Ovary (tissue), 9 donors: ENCODE results near the gene TOP3A. TPM values are rescaled to one million over a fixed set of nuclear protein-coding genes. Genes with fewer than 3 reads are reported as not detected.
A peak's percentile ranks its signal among the peaks of the same experiment; 100 is the strongest.

ENCODE experiments used
- DNase-seq, 5 donors: peaks; one replicate each; pipeline ENCODE4 v3.0.0-alpha.2; 2019 to 2020
- H3K27ac ChIP-seq, 2 donors: fragments of 200-600 bp; one replicate each; pipeline versions ENCODE4 v1.5.1 to v1.8.0; 2019 to 2022
- H3K27me3 ChIP-seq: fragments of 200-600 bp; one replicate; pipeline ENCODE4 v1.8.0; 2022
- H3K36me3 ChIP-seq: fragments of 200-600 bp; sonication (generic); one replicate; pipeline ENCODE4 v1.5.1; 2019
- H3K4me1 ChIP-seq: one replicate; pipeline ENCODE4 v1.8.1; 2013; ENCODE audit warnings: mild to moderate bottlenecking, moderate library complexity; ENCODE audit not compliant: insufficient read depth
- H3K4me3 ChIP-seq: fragments of 200-600 bp; sonication (generic); one replicate; pipeline ENCODE4 v1.5.1; 2017
- H3K9me3 ChIP-seq, 2 donors: fragments of 200-600 bp in 1 of 2; sonication (generic) in 1 of 2; one replicate each; pipeline versions ENCODE4 v1.5.1 to v1.8.1; 2013 to 2019; ENCODE audit warnings: mild to moderate bottlenecking in 1 of 2, moderate library complexity in 1 of 2
- CTCF ChIP-seq, 3 donors: fragments of 450-650 bp in 2 of 3; fragments of 200-600 bp in 1 of 3; IDR thresholded peaks; one replicate each; pipeline versions ENCODE4 v1.5.1 to v1.8.0; 2016 to 2022; ENCODE audit warnings: antibody characterized with exemption in 3 of 3, mild to moderate bottlenecking in 1 of 3
- EP300 ChIP-seq: sonication (generic); formaldehyde crosslinking; IDR thresholded peaks from one replicate; pipeline ENCODE4 v1.6.1; 2017; ENCODE audit warnings: antibody characterized with exemption
- POLR2A ChIP-seq: fragments of 450-650 bp; IDR thresholded peaks from one replicate; pipeline ENCODE4 v1.6.1; 2017; ENCODE audit warnings: antibody characterized with exemption, mild to moderate bottlenecking, moderate library complexity
- WGBS, 3 donors: extraction: QIAGEN DNeasy Blood & Tissue Kit in 1 of 3; methylation state at CpG; one replicate each; pipeline versions ENCODE4 v1.1.5 to v1.1.7; 2013 to 2017; 5-methylcytosine and 5-hydroxymethylcytosine counted together
- intact Hi-C, 4 donors: fragments of 100-400 bp; cut with DNase I; formaldehyde crosslinking; loops; one replicate each; pipeline versions ENCODE4 v1.11.0 to v1.15.1; 2022 to 2023
- polyA plus RNA-seq, 2 donors: library from polyadenylated mRNA; stranded (reverse); fragments of 200-250 nt in 1 of 2; fragments of 350-450 nt in 1 of 2; fragmentation: Illumina TruSeq in 1 of 2; extraction: RNeasy Lipid Tissue Mini Kit (QIAGEN cat#74804) in 1 of 2; gene quantifications; one replicate each; pipeline ENCODE4 v1.2.3, GENCODE V29; 2013 to 2014
- total RNA-seq, 7 donors: library from RNA; depleted of rRNA in 2 of 7; stranded (reverse); fragments of >200 nt in 2 of 7; fragmentation: NEBNext Ultra II Directional in 3 of 7; extraction: Animal tissue kit (Norgen Biotek cat#: 25700) in 3 of 7; gene quantifications; one replicate each; pipeline versions ENCODE4 v1.1.0 to v1.2.4, GENCODE V29; 2016 to 2023
- donor health status: DM: no; HTN: no; CAD: no; lungs with moderate emphysema.
- donor health status: DM: no; HTN: no; CAD: no.
- donor health status: Bipolar disorder and iron deficiency.
- donor health status: DM: yes; HTN: yes; CAD: no.
- donor health status: DM: no; HTN: no; CAD: no.
- donor health status: DM: yes; HTN: yes; CAD: no.

The TOP3A gene
- total and polyA plus RNA-seq, 9 donors = 12.6 to 35.7 (median 21.3) TPM

- H3K27ac ChIP-seq = no peak overlapping the region
- 92 to 98% (median 93%) methylated on average over 5 of the region's 5 CpGs for WGBS, 3 donors
- TF ChIP-seq CTCF (IDR thresholded peaks at IDR 0.05) (no peak), EP300 (no peak), POLR2A (no peak)
- H3K9me3 ChIP-seq = no peaks in the 10 kb centered on the region
- H3K27me3 ChIP-seq = no peaks in the 10 kb centered on the region
- intact Hi-C loops = loop anchor here in 1 of 4 donors (5.0 to 10.0 kb wide), 2 partner anchors 40 to 73 kb away; no protein-coding TSS in a partner anchor
- DNase-seq = no peak
- no peaks in the 10 kb centered on the region for H3K36me3 ChIP-seq
- peaks cover 3% of the 10 kb centered on the region for H3K4me1 ChIP-seq
- H3K4me3 ChIP-seq = no peak overlapping the region
These were observed 87.2 kb downstream of the TOP3A start for GRCh38 chr17:18227635-18228034.

DNA sequence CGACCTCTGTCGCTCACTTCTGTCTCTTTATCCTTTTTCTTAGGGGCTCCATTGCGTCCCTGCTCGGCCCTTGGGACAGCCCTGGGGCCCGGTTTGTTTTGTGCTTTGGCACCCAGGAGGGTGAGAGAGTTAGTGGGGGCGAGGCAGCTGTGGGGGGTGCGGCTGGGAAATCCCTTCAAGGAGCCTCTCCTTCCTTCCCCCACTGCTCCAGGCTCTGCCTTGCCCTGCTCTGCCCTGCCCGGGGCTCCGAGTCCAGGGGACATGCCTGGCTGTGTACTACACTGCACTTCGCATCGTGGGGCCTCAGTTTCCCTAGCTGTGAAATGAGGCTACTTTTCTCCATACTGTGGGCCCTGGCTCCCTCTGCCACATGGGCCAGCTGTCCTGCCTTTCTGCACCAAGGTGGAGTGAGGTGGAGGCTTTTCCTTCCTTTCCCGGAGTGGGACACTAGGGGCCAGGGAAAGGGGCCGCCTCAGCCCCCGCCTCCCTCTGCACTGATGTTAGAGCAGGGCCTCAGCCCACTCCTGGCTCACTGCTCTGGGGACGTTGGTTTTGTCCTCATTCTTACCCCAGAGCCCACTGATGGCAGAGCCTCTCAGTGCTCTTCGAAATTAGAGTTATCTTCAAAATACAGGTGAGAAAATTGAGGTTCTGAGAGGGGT is 88.4 kb downstream of the TOP3A start:
- intact Hi-C loops = loop anchor here in 1 of 4 donors (5.0 to 10.0 kb wide), 2 partner anchors 39 to 72 kb away; no protein-coding TSS in a partner anchor
- TF ChIP-seq EP300 = no peak
- no peak for TF ChIP-seq CTCF (IDR thresholded peaks at IDR 0.05)
- TF ChIP-seq POLR2A = no peak

GRCh38 chr17:18225642-18226283 is 89.0 kb downstream of the TOP3A start:
- peak in 1 of 5 donors; percentile 41 for DNase-seq

More for the DNA sequence above, 88.4 kb downstream of the TOP3A start:
- no peaks in the 10 kb centered on the region for H3K9me3 ChIP-seq
- no peaks in the 10 kb centered on the region for H3K27me3 ChIP-seq
- no peak overlapping the region for H3K27ac ChIP-seq
- peak overlapping the region; percentile 60 for H3K4me3 ChIP-seq
- H3K36me3 ChIP-seq = no peaks in the 10 kb centered on the region
- peak in 1 of 5 donors; percentile 47 for DNase-seq
- 15 to 20% (median 19%) methylated on average over 16 of the region's 16 CpGs for WGBS, 3 donors
- H3K4me1 ChIP-seq = peaks cover 3% of the 10 kb centered on the region

More at GRCh38 chr17:18225642-18226283, 89.0 kb downstream of the TOP3A start:
- no peaks in the 10 kb centered on the region for H3K9me3 ChIP-seq
- H3K27me3 ChIP-seq = no peaks in the 10 kb centered on the region
- H3K4me3 ChIP-seq = peak overlapping the region; percentile 60
- WGBS, 3 donors = 1% methylated on average over 16 to 57 of the region's 57 CpGs
- TF ChIP-seq POLR2A = no peak
- no peak for TF ChIP-seq EP300
- no peak for TF ChIP-seq CTCF (IDR thresholded peaks at IDR 0.05)
- intact Hi-C loops = loop anchor here in 1 of 4 donors (5.0 to 10.0 kb wide), 2 partner anchors 38 to 71 kb away; no protein-coding TSS in a partner anchor
- no peaks in the 10 kb centered on the region for H3K36me3 ChIP-seq
- no peak overlapping the region for H3K27ac ChIP-seq
- peaks cover 3% of the 10 kb centered on the region for H3K4me1 ChIP-seq
